Kidney (tissue), 14 donors: ENCODE data around the gene SIRPA. TPM values are rescaled to one million over a fixed set of nuclear protein-coding genes. Genes with fewer than 3 reads are reported as not detected.

Source experiments
- DNase-seq, 5 donors: peaks; one replicate each; pipeline ENCODE4 v3.0.0-alpha.2; 2013 to 2020
- FAIRE-seq: peaks from 2 replicates; lab custom pipeline; 2012; peaks lifted over from hg19 to GRCh38; lab: Jason Lieb, UNC
- H3K27ac ChIP-seq, 2 donors: one replicate each; pipeline ENCODE4 v1.7.0; 2013; ENCODE audit warnings: low read depth in 2 of 2, low read length in 2 of 2, inconsistent platforms in 1 of 2
- H3K27me3 ChIP-seq: one replicate; pipeline ENCODE4 v1.7.1; 2013; ENCODE audit warnings: low read length, inconsistent platforms; ENCODE audit not compliant: control insufficient read depth, insufficient read depth
- H3K36me3 ChIP-seq, 3 donors: one replicate each; pipeline versions ENCODE4 v1.7.0 to v1.7.1; 2013; ENCODE audit warnings: low read length in 3 of 3, control low read depth in 1 of 3, inconsistent platforms in 1 of 3; ENCODE audit not compliant: insufficient read depth in 3 of 3, control insufficient read depth in 2 of 3
- H3K4me1 ChIP-seq, 3 donors: one replicate each; pipeline versions ENCODE4 v1.7.0 to v1.7.1; 2013; ENCODE audit warnings: low read length in 3 of 3, inconsistent platforms in 1 of 3, low read depth in 1 of 3; ENCODE audit not compliant: control insufficient read depth in 2 of 3, insufficient read depth in 2 of 3
- H3K4me3 ChIP-seq, 3 donors: one replicate each; pipeline versions ENCODE4 v1.7.0 to v1.8.1; 2013; ENCODE audit warnings: low read length in 3 of 3, control low read depth in 1 of 3, inconsistent platforms in 1 of 3
- H3K9ac ChIP-seq, 3 donors: one replicate each; pipeline versions ENCODE4 v1.7.0 to v1.7.1; 2013; ENCODE audit warnings: low read length in 3 of 3, control low read depth in 1 of 3, inconsistent platforms in 1 of 3
- H3K9me3 ChIP-seq, 3 donors: one replicate each; pipeline versions ENCODE4 v1.7.0 to v1.7.1; 2013; ENCODE audit warnings: low read length in 3 of 3, control low read depth in 1 of 3, inconsistent platforms in 1 of 3; ENCODE audit not compliant: control insufficient read depth in 2 of 3, insufficient read depth in 1 of 3
- intact Hi-C: fragments of 100-400 bp; cut with DNase I; formaldehyde crosslinking; loops from one replicate; pipeline ENCODE4 v1.11.1; 2022
- polyA plus RNA-seq: library from polyadenylated mRNA; stranded (reverse); fragments of 350-450 nt; fragmentation: Illumina TruSeq; extraction: RNeasy Lipid Tissue Mini Kit (QIAGEN cat#74804); gene quantifications from one replicate; pipeline ENCODE4 v1.2.3, GENCODE V29; 2014; ENCODE audit warnings: low read depth, low replicate concordance; ENCODE audit not compliant: insufficient read depth
- total RNA-seq: library from RNA; stranded (reverse); fragmentation: NEBNext Ultra II Directional; extraction: Animal tissue kit (Norgen Biotek cat#: 25700); gene quantifications from one replicate; pipeline ENCODE4 v1.2.1, GENCODE V29; 2021
- TF ChIP-seq, protein P1 (sequence below): IDR thresholded peaks from 3 replicates; pipeline ENCODE4 v1.5.1; 2012; ENCODE audit warnings: mild to moderate bottlenecking, moderate library complexity, borderline replicate concordance; ENCODE audit not compliant: insufficient read depth; ENCODE audit errors: extremely low read depth
- donor health status: control.
- donor health status: control.
- donor health status: control.
- donor health status: control.
- donor health status: control.
- donor health status: DM: yes; HTN: yes; CAD: no.
- donor health status: Normal renal cell carcinoma (clear cell type).

The SIRPA gene
- total and polyA plus RNA-seq, 2 donors from 2014 or later, result 24.7 to 46.6 TPM

DNA sequence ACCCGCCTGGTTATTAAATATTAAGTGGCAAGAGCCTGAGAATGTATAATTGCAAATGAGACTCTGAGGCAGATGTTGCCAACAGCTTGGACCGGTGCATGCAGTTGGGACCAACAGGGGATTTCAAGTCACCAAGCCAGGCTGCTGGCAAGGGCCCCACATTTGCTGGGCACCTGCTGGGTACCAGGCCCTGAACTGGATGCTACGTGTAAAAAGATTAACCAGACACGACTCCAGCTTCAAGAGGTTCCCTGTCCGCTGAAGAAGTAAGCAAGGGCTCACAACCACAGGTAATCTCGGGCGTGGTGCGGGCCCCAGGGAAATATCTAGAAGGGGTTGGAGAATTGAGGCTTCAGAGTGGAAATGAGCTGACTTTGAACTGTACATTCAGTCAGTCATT is 13.2 kb upstream of the SIRPA start:
- DNase-seq, result no peak
- TF ChIP-seq, protein P1, sequence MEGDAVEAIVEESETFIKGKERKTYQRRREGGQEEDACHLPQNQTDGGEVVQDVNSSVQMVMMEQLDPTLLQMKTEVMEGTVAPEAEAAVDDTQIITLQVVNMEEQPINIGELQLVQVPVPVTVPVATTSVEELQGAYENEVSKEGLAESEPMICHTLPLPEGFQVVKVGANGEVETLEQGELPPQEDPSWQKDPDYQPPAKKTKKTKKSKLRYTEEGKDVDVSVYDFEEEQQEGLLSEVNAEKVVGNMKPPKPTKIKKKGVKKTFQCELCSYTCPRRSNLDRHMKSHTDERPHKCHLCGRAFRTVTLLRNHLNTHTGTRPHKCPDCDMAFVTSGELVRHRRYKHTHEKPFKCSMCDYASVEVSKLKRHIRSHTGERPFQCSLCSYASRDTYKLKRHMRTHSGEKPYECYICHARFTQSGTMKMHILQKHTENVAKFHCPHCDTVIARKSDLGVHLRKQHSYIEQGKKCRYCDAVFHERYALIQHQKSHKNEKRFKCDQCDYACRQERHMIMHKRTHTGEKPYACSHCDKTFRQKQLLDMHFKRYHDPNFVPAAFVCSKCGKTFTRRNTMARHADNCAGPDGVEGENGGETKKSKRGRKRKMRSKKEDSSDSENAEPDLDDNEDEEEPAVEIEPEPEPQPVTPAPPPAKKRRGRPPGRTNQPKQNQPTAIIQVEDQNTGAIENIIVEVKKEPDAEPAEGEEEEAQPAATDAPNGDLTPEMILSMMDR, result no peak
- no peaks in the 10 kb centered on the region for H3K36me3 ChIP-seq
- no peaks in the 10 kb centered on the region for H3K4me1 ChIP-seq
- no peak overlapping the region for H3K4me3 ChIP-seq
- no peaks in the 10 kb centered on the region for H3K27me3 ChIP-seq
- intact Hi-C loops, result no loop called here
- no peak overlapping the region for H3K9ac ChIP-seq
- H3K9me3 ChIP-seq, result no peaks in the 10 kb centered on the region
- FAIRE-seq, result no peak
- no peak overlapping the region for H3K27ac ChIP-seq

DNA sequence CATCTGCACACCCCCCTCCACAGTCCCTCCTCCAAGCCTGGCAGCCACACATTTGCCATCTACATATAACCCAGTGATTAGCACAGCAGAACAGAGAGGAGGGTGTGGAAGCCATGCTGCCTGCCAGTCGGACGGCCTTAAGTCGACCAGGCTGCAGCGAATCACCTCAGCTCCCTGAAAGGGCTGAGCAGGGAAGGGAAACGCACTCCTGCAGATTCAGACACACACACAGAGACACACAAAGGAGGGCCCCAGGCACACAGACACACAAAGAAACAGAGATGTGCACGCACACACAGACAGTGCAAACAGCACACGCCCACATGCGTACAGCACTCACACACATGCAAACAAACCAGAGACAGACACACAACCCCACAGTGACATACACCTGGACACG is 11.2 kb upstream of the SIRPA start:
- no peaks in the 10 kb centered on the region for H3K9me3 ChIP-seq
- no peak overlapping the region for H3K9ac ChIP-seq
- no peak overlapping the region for H3K4me3 ChIP-seq
- H3K27me3 ChIP-seq, result no peaks in the 10 kb centered on the region
- no peak for DNase-seq
- peaks cover 0 to 4% (median 0%) of the 10 kb centered on the region in 3 donors for H3K4me1 ChIP-seq
- intact Hi-C loops, result no loop called here
- H3K27ac ChIP-seq, result no peak overlapping the region
- no peak for FAIRE-seq
- TF ChIP-seq, protein P1, result no peak
- no peaks in the 10 kb centered on the region for H3K36me3 ChIP-seq

DNA sequence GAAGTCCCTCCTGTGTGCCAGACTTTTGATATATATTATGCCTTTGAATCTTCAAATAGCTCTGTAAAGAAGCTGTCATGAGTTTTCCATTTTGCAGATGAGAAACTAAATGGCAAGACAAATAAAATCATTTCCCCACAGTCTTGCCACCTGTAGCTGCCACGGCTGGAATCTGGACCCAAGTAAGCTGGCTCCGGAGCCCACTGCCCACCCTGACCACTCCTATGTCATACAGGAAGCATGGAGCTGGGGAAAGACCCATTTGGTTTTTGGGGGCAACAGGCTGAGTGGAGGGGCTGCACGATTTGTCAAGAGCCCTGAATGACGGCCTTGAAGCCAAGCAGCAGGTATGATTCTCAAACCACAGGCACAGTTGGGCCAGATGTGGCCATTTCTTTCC is 10.0 kb upstream of the SIRPA start:
- intact Hi-C loops, result no loop called here
- H3K27me3 ChIP-seq, result no peaks in the 10 kb centered on the region
- no peak overlapping the region for H3K4me3 ChIP-seq

More for the DNA sequence above, 10.0 kb upstream of the SIRPA start:
- Histone ChIP-seq H3K9me3 (no peaks in the 10 kb centered on the region), H3K9ac (no peak overlapping the region), H3K4me1 (peaks cover 0 to 4% (median 0%) of the 10 kb centered on the region in 3 donors), H3K36me3 (no peaks in the 10 kb centered on the region), H3K27ac (no peak overlapping the region)
- DNase-seq, result no peak
- TF ChIP-seq, protein P1, result no peak
- FAIRE-seq, result no peak
